ENCODE measurements around the gene ENTPD5.

DNA sequence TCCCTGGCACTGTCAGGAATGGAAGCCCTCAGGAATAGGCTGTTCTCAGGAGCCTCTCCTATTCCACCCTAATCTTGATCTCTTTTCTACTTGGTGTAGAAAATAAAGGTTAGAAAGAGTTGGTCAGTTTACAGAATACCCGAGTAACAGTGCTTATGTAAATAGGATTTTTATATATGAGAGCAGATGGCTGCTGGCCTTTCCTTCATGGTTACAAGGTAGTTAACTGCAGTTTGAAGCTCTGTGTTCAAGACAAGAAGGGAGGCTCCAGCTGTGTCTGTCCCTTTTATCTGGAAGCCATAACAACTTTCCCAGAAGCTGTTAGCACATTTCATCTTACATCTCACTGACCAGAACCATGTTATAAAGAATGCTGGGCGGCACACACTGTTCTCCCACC lies 23.2 kb upstream of the ENTPD5 start:
- TF ChIP-seq GATA2 (IDR thresholded peaks at IDR 0.05; ENCODE audit: low read depth, low read length) (no peak), GATA3 (IDR thresholded peaks at IDR 0.05; ENCODE audit: low read depth, low read length) (no peak)

Data from SH-SY5Y (cell line).